C4-2B (cell line): ENCODE results near the gene RPAP3.

ENCODE experiments used
- CTCF ChIP-seq: fragments of 450-650 bp; conservative IDR thresholded peaks from 2 replicates; pipeline ENCODE4 v1.5.1; 2017; ENCODE audit warnings: mild to moderate bottlenecking
- ZFX ChIP-seq: fragments of 450-650 bp; IDR thresholded peaks from 2 replicates; pipeline ENCODE4 v1.6.1; 2017

DNA sequence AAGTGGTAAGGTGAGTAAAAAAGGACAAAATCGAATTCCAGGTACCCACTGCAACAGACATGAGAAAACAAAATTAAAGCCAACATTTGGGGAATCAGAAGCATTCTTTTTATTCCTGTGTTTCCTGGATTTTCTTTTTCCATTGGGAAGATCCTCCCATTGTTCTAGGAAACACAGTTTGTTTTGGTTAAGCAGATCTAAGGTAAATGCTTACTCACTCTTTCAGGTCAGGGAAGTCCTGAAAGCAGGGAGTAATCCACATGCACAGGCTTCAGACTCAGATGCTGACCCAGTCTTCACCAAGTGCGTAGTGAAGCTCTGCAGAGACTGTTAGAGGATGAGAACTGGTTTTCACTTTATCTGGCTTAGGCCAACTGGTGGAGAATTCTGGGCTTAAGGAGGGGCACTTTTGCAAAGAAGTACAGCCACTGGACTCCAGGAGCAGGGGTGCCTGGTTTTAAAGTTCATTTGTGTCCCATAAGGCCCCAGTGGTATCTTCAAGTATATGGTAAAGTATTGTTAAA, 57.7 kb downstream of the RPAP3 start:
- no peak for TF ChIP-seq CTCF
- TF ChIP-seq ZFX = no peak
